ENCODE data around the gene THSD4. TPM values are rescaled to one million over a fixed set of nuclear protein-coding genes. Genes with fewer than 3 reads are reported as not detected.
"Not testable (repeated sequence)": the region's sequence is repeated elsewhere in the genome, so short reads cannot be mapped to it uniquely, and the experiment has no call there.

The THSD4 gene
- polyA plus RNA-seq, 12 donors, result 18.2 to 45.9 (median 26.2) TPM; not detected in 1

GRCh38 chr15:71187526-71187925, 72.3 kb downstream of the THSD4 start:
- DNase-seq, result no peak

DNA sequence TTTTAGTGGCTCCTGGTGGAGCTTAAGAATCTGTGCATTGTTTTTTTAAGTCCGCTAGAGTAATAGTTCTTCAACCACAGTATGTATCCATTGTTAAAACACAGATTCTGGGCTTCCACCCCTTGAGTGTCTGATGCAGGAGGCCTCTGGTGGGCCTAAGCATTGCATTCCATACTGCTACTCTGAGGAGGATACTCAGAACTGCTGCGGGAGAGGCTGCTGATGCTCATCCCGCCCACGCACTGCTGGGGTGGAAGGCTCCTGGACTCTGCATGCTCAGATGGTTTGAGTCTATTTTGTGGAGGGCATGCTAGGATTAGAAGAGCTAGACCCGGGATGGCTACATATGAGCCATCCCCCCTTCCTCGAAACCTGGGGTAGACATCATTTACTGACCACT, 74.4 kb downstream of the THSD4 start:
- no peak for DNase-seq

DNA sequence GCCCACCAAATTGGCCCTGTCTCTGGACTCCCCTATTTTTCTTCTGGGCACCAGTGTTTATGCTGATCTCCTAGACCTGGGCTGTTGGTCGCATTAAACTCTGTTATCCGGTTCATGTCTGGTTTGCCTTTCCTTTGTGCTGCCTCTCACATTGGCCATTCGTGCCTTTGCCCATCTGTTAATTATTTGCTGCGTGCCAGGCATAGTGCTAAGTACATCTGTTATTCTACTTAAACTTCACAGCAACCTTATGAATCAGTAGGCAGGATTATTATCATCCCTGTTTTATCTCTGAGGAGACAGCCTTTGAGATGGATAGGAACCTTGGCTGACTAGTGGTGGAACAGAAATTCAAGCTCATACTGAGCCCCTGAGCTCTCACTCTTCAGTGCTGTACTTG, 76.0 kb downstream of the THSD4 start:
- no peak for DNase-seq

DNA sequence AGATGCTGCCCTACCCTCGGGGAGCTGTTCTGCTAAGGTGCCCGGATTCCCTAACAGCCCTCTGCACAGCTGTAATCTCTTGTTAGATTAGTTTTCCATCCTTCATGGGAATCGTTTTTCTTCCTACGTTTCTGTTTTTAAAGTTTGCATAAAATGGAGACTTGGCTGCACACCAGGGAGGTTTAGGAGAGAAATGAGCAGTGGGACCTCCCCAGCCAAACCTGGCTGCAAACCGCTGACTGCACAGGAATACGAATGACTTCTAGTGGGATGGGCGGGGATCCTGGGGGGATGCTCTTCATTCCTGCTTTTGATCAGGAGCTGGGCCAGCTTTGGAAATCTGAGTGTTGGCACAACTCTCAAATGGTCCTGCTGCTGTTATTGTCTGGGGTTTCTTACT, 77.5 kb downstream of the THSD4 start:
- peak; percentile 52 for DNase-seq

- DNase-seq, result no peak
These were observed 79.0 kb downstream of the THSD4 start for GRCh38 chr15:71194286-71194685.

DNA sequence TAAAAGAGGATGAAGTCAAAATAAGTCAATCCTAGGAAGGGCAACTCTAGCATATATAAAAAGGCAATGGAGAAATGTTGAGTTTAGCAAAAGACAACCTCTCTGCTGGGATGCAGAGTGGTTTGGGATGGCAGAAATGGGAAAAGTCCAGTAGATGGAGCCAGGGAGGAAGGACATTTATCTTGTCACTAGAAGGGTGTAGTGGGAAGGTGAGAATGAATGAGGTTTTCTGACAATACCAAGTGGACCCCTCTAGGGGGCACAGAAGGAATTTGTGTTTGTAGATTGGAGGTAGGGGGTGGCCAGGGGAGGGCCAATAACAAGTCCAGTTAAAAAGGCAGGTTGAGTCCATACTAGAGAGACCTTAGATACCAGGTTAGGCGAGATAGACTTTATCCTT, 80.0 kb downstream of the THSD4 start:
- no peak for DNase-seq

DNA sequence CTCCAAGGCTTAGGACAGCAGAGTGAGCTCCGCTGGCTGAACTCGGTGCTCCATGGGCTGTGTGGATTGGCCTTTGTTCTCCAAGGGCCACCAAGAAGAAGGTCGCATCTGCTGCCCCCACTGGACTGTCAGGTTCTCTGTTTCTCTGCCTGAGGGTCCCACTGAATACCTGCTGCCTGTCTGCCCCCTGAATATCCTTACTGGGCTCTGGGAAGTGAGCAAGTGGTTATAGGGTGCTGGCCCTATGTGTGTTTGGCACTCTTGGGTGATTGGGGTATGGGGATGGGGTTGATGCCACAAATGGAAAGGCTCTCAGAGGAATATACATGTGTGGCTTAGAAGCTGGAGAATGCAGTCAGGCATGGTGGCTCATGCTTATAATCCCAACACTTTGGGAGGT, 82.3 kb downstream of the THSD4 start:
- DNase-seq, result no peak

DNA sequence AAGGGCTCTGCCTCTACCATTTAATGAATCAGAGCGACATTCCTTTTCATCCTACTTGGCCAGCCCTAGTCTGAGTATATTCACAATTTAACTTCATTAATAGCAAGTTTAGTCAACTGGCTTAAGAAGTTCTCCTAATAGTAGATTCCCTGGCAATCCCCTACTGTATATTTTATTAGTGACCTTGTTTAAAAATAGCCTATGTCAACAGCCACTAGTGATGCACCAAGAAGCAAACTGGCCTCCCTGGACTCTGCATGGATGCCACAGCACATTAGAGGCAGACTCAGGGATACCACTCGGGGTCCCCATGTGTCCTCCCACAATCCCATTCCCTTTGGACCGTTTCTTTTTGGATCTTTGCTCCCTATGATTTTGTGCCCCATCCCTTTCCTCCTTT, 83.6 kb downstream of the THSD4 start:
- no peak for DNase-seq

DNA sequence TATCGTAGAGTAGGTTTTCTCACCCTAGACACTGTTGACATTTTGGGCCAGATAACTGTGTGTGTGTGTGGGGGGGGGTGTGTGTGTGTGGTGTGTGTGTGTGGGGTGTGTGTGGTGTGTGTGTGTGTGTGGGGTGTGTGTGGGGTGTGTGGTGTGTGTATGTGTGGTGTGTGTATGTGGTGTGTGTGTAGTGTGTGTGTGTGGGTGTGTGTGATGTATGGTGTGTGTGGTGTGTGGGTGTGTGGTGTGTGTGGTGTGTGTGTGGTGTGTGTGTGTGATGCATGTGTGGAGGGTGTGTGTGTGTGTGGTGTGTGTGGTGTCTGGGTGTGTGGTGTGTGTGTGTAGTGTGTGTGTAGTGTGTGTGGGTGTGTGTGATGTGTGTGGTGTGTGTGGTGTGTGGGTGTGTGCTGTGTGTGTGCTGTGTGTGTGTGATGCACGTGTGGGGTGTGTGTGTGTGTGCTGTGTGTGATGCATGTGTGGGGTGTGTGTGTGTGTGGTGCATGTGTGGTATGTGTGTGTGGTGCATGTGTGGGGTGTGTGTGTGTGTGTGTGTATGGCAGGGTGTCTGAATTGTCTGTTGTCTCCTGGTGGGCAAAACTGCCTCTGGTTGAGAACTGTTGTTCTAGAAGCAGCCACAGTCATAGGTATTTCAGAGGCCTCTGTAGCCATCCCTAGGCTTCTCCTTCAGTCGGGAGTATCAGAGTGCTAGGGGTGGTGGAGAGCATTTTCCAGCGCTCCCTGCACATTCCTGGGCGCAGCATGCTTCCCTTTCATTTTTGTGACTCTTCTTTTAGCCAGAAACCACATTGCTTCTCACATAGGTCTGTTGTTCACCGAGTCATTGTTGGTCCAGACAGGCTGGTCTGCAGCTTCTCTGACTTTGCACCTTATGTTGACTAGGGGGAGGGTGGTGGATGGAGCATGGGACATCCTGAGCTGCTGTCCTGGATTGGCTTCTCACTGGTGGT, 84.4 kb downstream of the THSD4 start:
- DNase-seq, result no peak

DNA sequence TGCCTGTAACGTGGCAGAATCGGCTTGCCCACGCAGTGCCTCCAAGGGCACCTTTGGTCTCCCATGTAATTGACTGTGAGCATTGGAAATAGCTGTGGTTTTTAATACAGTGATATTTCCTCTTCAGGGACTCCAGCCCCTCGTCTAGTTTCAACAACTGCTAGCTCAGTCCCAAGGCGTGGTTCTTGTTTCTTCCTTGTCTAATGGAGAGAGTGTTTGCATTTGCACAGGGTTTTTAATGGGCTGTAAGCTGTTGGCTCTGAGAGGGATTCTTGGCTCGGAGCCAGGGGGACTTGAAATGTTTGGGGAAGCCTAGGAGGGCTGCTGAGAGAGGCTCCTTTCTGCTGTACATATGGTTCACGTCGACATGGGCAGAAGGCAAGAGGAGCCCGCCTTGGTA, 86.2 kb downstream of the THSD4 start:
- DNase-seq, result peak; percentile 51

DNA sequence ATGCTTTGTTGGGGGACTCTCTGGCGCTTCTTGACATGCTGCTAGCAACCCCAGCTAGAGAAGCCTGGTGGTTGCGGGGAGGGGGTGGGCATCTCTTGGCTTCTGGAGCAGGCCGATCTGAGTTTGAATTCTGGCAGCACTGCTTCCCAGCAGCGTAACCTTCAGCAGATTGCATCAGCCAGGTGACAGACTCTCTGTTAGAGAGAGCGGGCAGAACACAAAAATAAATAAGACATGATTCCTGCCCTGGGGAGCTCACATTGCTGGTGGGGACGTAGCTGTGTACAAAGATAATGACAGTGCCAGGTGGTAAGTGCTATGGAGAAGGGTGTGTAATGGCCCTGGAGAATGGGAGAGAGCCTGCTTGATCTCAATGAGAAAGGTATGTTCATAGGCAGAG, 87.4 kb downstream of the THSD4 start:
- no peak for DNase-seq

- DNase-seq, result peak; percentile 45
These were observed 88.6 kb downstream of the THSD4 start for GRCh38 chr15:71203586-71204474.

DNA sequence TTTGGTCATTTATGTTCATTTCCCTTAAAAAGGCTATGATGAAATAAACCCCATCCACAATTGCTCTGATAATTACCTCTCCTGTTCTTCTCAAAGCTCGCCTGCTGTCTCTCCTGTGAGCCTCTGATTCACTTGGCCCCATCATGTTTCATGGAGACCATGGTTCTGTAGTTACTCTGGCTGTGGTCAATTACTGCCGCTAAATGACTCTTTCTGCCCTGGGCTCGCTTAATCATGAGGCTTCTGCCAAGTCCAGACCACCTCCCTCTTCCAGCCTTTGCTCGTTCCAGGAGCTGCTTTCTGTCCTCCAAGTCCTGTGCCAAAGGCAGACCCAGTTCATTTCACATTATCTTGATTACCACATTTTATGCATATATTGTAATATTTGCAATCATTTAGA, 91.9 kb downstream of the THSD4 start:
- DNase-seq, result no peak

- DNase-seq, result no peak
These were observed 96.9 kb downstream of the THSD4 start for GRCh38 chr15:71212146-71212545.

DNA sequence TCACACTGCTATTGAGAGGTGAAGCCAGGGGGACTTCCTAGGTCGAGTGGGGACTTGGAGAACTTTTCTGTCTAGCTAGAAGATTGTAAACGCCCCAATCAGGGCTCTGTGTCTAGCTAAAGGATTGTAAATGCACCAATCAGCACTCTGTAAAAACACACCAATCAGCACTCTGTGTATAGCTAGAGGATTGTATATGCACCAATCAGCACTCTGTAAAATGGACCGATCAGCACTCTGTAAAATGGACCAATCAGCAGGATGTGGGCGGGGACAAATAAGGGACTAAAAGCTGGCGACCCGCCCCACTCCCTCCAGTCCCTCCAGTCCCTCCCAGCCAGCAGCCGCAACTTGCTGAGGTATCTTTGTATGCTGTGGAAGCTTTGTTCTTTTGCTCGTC, 98.7 kb downstream of the THSD4 start:
- not testable (repeated sequence) for DNase-seq

DNA sequence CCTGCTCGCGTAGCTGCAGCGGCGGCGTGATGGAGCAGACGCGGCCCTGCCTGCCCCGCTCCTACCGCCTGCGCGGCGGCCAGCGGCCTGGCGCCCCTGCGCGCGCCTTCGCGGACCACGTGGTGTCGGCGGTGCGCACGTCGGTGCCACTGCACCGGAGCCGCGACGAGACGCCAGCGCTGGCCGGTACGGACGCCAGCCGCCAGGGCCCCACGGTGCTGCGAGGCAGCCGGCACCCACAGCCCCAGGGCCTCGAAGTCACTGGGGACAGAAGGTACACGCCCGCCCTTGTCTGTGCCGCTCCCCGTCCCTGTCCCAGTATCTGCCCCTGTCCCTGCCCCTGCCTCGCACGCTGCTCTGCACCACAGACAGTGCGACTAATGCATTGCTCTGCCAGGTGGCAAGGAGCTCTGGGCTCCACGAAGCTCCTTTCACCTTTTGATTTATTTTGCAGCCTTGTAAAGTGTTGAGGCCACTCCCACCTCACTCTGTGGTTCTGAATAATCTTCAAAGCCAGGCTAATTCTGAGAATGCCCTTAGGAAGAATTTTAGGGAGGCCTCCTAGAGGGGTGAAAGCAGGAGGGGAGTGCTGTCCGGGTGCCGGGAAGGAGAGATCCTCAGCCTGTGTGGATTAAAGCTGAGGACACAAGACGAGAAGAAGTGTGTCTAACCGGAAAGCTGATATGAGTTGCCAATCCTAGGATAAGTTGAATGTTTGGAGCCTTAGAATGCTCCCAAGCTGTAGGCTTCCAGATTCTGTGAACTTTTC, 100.0 kb downstream of the THSD4 start:
- DNase-seq, result no peak

DNA sequence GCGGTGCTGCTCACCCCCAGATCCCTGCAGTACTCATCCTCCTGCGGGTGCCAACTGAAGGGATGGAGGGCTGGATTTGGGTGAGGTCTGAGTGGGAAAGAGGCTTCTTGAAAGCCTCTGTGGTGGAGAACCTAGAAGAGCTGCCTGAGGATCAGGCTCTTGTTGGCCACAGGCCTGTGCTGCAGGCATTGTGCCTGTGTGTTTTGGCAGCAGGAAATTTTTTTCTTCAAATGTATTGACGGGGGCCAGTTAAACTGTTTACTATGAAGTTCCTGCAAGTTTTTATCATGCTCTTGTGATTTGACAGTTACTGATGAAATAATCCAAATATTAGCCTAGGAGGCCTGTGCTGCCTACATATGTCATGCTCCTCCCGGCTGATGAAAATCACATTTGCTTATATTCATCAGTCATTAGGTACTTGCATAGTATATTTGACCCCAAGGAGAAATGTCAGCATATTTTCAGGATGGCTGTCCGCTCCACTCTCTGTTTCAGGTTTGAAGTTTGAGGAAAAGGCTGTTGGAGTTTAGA, 103.1 kb downstream of the THSD4 start:
- DNase-seq, result no peak

GRCh38 chr15:71219101-71219500, 103.8 kb downstream of the THSD4 start:
- no peak for DNase-seq

DNA sequence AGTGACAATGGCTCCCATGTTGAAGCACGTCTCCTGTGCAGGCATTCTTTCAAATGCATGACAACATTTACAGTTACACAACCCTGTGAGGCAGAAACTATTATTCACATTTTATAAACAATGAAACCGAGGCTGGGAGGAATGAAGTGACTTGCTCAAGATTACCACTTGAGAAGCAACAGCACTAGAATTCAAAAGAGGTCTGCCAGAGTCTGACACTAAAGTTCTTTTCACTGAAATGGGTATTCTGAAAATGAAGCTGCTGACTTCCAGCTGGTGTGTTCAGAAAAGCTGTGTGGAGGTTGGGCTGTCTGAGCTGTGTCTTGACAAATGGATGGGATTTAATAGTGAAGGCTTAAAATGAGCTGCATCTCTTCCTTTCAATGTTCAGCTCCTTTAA, 104.4 kb downstream of the THSD4 start:
- DNase-seq, result no peak

GRCh38 chr15:71220828-71221227, 105.6 kb downstream of the THSD4 start:
- DNase-seq, result no peak

- no peak for DNase-seq
These were observed 106.1 kb downstream of the THSD4 start for GRCh38 chr15:71221417-71221816.

DNA sequence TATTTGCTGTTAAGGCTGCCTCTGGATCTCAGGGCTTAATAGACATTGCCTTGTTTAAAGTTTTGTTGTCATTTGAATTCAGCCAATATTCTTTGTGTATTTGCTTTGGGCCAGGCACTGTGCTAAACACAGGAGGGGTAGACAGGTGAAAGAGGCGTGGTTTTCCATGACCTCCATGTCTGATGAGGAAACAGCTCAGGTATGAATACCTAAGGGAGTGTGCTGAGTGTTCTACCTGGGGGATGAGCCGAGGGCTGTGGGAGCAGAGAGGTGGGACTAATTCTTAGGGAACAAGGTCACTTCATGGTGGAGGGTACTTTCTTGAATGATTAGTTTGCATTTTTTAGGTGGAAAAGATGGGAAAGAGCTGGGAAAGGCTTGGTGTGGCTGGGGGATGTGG, 108.2 kb downstream of the THSD4 start:
- DNase-seq, result no peak
